Measurements from ENCODE around the gene OSBPL10. TPM values are rescaled to one million over a fixed set of nuclear protein-coding genes. Genes with fewer than 3 reads are reported as not detected.

The OSBPL10 gene
- total and polyA plus RNA-seq, 2 of the 4 experiments (the other 2 are of a cell fraction) = 9.5 to 10.1 TPM

DNA sequence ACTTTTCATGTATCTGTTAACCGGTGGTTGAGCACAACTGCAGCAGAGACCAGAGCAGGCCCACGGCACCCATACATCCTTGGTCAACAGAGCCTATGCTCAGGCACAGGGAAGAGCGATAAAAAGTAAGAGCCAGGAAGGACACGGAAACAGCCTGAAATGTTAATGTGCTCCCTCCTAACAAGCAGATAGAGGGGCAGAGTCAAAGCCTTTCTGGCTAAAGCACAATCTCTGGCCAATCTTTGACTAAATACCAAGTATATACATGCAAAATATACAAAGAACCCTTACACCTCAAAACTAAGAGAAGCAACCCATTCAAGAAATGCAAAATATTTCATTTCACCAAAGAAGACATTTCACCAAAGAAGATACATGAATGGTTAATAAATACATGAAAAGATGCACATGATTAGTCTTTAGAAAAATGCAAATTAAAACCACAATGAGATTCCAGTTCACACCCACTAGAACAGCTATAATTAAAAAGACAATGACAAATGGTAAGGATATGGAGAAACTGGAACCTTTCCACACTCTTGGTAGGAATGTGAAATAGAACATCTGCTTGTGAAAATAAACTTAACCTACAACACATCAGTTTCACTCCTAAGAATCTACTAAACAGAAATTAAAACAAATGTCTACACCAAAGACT lies 88.0 kb downstream of the OSBPL10 start:
- Histone ChIP-seq H4K91ac (ENCODE audit: insufficient read depth, low read depth, low read length) (no peak overlapping the region), H3K4me1 (ENCODE audit: control insufficient read depth, insufficient read depth, low read length) (peaks cover 5% of the 10 kb centered on the region; the same call in 1 of the 2 replicates), H2AK5ac (ENCODE audit: low read depth, low read length) (no peak overlapping the region), H3K27me3 (ENCODE audit: control insufficient read depth, insufficient read depth, low read length) (peaks cover 3% of the 10 kb centered on the region; the same call in 1 of the 2 replicates), H3K4me2 (ENCODE audit: low read depth, low read length) (peak overlapping the region; percentile 23; the same call in 1 of the 2 replicates), H2BK15ac (ENCODE audit: low read depth, low read length) (no peak overlapping the region), H3K4me3 (ENCODE audit: insufficient read depth, low read depth, low read length) (no peak overlapping the region), H3K9me1 (ENCODE audit: insufficient read depth, low read length) (peaks cover 3% of the 10 kb centered on the region; the same call in 1 of the 2 replicates), H3K23ac (ENCODE audit: low read depth, low read length) (no peak overlapping the region), H3K14ac (replicated peaks; ENCODE audit: low read depth, low read length) (no peak overlapping the region), H2AK9ac (replicated peaks; ENCODE audit: low read depth, low read length, poor library complexity) (no peak overlapping the region), H3K27ac (ENCODE audit: insufficient read depth, low read length) (no peak overlapping the region), H2BK120ac (ENCODE audit: low read depth, low read length) (no peak overlapping the region), H3K9me3 (ENCODE audit: control insufficient read depth, insufficient read depth, low read length) (no peaks in the 10 kb centered on the region), H3K9ac (ENCODE audit: low read depth, low read length) (no peak overlapping the region), H3K18ac (ENCODE audit: low read depth, low read length) (peak overlapping the region; percentile 45; the same call in 1 of the 2 replicates), H3K36me3 (ENCODE audit: control insufficient read depth, insufficient read depth, low read length) (no peaks in the 10 kb centered on the region), H3K4ac (ENCODE audit: low read depth, low read length) (no peak overlapping the region), H4K5ac (ENCODE audit: low read depth, low read length) (no peak overlapping the region), H3K56ac (ENCODE audit: extremely low read depth, insufficient read depth, low read length) (no peak overlapping the region), H2BK5ac (ENCODE audit: low read depth, low read length, poor library complexity, severe bottlenecking) (no peak overlapping the region), H3K79me1 (ENCODE audit: low read depth in 1 of 2, low read length in 2 of 2) (no peaks in the 10 kb centered on the region), H2BK20ac (ENCODE audit: low read depth, low read length) (no peak overlapping the region), H2AFZ (replicated peaks; ENCODE audit: low read length, poor library complexity) (no peak overlapping the region), H4K20me1 (ENCODE audit: insufficient read depth, low read length) (no peaks in the 10 kb centered on the region), H4K8ac (ENCODE audit: low read depth in 2 of 2, low read length in 2 of 2) (no peak overlapping the region)
- BruUV-seq (replicated peaks) = no TSS peak
- POLR2A ChIA-PET (ENCODE audit: unreplicated experiment) = no interaction called here
- ATAC-seq (ENCODE audit: low read depth) (peak; percentile 53), DNase-seq (peak; percentile 12)
- 89% methylated on average over 2 of the region's 4 CpGs; no CpG with 5 or more reads in 1 of the 2 experiments for WGBS, 2 experiments (ENCODE audit: extremely low coverage in 2 of 2, insufficient read length in 1 of 2)
- dilution Hi-C loops (cut with HindIII; ENCODE audit: low sequenced_read_pairs, unreplicated experiment) (no loop called here), intact Hi-C loops (cut with micrococcal nuclease) (no loop called here), in situ Hi-C loops (cut with MboI; ENCODE audit: low sequenced_read_pairs) (no loop called here)
- CTCF ChIA-PET = no interaction called here
- TF ChIP-seq RFX5 (IDR thresholded peaks at IDR 0.05; ENCODE audit: low read depth, low read length) = no peak
- no peak for TF ChIP-seq CHD1 (IDR thresholded peaks at IDR 0.05; ENCODE audit: low read depth, low read length)
- TF ChIP-seq, protein P1, sequence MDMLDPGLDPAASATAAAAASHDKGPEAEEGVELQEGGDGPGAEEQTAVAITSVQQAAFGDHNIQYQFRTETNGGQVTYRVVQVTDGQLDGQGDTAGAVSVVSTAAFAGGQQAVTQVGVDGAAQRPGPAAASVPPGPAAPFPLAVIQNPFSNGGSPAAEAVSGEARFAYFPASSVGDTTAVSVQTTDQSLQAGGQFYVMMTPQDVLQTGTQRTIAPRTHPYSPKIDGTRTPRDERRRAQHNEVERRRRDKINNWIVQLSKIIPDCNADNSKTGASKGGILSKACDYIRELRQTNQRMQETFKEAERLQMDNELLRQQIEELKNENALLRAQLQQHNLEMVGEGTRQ (IDR thresholded peaks at IDR 0.05; ENCODE audit: low read depth, low read length) = no peak
- no peak for TF ChIP-seq RAD21 (IDR thresholded peaks at IDR 0.05; ENCODE audit: low read length)
- TF ChIP-seq BHLHE40 (IDR thresholded peaks at IDR 0.05; ENCODE audit: low read depth, low read length) = no peak
- no peak for TF ChIP-seq POLR2A (IDR thresholded peaks at IDR 0.05; ENCODE audit: low read depth, low read length)
- TF ChIP-seq, protein P2, sequence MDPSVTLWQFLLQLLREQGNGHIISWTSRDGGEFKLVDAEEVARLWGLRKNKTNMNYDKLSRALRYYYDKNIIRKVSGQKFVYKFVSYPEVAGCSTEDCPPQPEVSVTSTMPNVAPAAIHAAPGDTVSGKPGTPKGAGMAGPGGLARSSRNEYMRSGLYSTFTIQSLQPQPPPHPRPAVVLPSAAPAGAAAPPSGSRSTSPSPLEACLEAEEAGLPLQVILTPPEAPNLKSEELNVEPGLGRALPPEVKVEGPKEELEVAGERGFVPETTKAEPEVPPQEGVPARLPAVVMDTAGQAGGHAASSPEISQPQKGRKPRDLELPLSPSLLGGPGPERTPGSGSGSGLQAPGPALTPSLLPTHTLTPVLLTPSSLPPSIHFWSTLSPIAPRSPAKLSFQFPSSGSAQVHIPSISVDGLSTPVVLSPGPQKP (IDR thresholded peaks at IDR 0.05; ENCODE audit: borderline replicate concordance, low read depth, low read length) = no peak
- no peak for TF ChIP-seq MAFK (IDR thresholded peaks at IDR 0.05; ENCODE audit: low read depth, low read length)
